GM18511 (cell line): ENCODE measurements around the gene ZNF618.

Source experiments
- ATAC-seq: cut with Tn5 transposase; IDR thresholded peaks from one replicate; pipeline ENCODE4 v1.9.1; 2021; ENCODE audit warnings: mild to moderate bottlenecking, moderate library complexity; ENCODE audit not compliant: unreplicated experiment

Gene ZNF618

DNA sequence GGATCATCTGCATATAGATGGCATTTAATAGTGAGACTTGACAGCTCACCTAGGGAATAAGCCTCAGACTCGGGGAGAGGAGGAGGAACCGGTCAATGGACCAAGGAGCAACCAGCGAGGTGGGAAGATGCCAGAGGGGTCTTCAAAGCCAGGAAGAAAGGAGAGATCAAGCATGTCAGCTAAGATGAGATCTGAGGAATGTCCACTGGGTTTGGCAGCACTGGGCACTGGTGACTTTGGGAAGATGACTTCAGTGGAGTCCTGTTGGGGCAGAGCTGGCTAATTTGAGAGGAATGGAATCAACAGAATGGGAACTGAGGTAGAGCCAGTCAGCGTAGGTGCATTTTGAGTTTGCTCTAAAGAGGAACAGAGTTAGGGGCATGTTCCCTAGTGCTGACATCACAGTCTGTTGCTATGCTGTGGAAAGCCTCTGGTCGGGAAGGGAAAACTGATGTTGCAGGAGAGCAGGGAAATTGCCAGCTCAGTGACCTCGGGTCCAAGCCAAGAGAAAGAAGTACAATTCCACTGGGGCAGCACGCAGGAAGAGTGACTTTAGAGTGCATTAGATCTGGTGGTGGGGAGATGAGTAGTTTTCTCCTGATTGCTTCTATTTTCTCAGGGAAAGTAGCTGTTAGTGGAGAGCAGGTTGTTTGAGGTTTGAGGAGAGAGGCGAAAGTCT, 56.9 kb downstream of the ZNF618 start:
- no peak for ATAC-seq

DNA sequence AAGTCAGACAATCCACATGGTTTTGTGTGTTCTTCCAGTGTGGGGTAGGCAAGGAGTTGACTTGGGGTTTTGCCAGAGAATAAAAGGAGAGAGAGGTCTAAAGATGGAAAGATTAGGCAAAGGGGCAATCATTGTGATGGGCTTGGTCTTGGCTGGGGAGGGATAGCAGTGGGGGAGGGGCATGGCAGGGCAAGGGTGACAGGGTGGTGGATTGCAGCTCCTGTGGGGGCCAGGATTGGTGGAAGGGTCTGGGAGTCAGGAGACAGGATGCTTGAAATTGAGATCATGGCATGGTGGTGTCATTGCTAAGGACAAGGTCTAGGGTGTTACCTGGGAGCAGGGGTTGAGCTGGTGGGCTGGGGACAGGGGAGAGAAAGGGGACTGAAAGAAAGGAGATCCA, 57.6 kb downstream of the ZNF618 start:
- no peak for ATAC-seq

DNA sequence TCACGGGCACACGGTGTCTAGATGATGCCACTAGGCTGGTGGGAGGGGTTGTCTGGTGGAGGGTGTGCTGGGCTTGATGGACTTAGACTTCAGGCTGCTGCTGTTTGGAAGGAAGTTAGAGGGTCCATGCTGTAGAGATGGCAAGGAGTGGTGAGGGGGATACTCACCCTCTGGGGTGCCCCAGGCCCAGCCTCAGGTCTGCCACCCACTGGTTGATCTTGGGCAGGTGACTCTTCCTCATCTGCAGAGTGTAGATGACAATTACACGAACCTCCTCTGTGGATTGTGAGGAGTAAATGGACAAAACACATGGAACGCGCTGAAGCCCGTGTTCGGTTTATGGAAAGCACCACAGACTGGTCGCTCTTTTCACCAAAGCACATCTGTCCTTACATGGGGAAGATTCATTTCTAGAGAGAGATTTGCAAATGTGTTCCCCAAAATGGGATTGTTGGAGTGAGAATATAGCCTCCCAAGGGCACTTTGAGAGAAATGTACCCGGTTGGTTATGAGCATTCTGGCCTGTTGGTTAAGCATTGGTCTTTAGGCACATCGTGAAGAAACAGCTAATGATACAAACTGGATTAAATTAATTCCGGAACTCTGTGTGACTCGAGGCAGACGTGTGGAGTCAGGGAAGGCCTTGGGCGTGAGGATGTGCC, 58.2 kb downstream of the ZNF618 start:
- no peak for ATAC-seq

DNA sequence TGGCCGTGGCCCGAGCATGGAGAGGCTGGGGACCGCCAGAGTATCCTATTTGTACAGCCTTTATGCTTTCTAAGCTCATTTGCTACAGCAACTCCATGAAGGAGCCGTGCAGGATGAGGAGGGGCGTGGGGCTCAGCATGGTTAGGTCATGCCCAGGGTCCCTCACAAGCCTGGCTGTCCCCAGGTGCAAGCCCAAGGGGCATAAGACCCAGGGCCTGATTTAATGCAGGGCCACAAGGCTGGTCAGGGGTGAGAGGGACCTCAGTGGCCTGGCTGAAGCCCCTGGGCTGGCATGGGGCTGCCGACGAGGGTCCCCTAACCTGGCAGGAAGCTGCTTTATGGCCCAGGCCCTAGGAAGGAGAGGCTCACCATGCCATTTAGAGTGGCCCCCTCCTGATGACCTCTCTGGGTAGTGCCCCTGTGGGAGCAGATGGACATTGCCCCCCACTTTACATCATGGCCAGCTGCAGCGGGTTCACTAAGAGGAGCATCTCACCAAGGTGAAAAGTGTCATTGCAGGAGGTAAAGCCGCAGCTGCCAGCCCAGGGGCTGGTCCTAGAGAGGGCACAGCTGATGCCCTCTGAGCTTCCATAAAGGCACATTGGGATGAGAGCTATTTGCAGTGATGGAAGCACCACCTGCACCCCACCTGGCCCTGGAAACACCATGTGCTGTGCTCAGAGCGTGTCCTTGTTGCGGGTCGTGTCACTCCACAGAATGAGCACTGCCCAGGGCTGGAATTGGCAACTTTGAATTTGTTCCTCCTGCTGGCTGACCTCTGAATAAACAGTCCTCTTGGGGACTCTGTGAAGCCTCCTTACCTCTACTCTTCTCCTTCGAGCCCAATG, 58.9 kb downstream of the ZNF618 start:
- ATAC-seq = no peak

DNA sequence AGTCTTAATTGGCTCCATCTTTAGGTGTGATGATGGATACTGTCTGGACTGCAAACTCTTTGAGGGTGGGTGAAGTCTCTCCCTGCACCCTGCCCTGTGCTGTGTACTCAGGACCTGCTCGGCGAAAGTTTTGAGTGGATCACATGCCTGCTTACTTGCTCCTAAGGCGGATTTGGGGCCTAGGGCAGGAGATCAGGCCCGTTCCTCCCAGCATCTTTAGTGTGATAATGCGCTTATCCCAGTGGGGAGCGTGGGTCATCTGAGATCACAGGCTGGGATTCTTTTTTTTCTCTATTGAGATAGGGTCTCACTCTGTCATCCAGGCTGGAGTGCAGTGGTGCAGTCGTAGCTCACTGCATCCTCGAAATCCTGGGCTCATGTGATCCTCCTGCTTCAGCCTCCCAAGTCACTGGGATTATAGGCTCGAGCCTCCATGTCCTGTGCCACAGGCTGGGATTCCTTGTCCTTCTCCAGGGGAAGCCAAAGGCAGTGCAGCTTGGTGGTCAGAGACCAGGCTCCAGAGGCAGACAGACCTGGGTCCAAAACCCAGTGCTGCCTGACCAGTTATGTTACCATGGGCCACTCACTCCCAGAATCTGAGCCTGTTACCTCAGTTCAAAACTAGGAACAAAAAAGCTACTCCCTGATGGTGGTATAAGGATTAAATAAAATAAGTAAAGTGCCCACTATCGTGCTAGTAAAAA, 59.7 kb downstream of the ZNF618 start:
- no peak for ATAC-seq

DNA sequence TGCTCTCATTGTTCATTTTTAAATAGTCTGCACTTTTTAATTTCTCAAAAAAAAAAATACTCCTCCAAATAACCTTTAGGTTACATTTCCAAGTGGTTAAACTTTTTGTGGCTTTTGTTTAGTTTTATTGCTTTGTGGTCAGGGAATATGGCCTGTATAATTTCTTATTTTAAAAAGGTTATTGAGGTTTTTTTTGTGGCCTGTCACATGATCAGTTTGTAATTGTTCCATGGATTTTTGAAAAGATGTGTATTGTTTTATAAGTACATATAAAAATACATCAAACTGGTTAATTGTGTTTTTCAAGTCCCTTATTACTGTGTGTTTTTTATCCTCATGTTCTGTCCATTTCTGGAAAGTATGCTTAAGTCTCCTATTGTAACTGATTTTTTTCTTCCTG, 64.0 kb downstream of the ZNF618 start:
- ATAC-seq = no peak

DNA sequence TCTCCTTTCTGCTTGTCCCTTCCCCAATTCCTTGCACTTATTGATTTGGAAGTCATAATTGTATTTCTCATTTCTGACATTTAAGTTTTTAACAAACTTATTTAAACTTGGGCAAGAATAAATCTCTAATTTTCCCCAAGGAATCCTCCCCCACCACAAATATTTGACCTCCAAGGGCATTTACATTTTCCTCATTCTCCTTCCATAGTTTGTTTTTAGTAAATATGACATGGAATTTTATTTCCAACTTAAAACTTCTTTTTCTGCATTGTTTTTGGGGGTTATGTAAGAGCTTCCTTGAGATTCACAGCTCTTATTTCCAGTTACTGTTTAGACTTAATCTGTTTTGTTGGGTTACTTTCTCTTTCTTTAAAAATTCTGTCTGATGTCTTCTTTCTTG, 64.9 kb downstream of the ZNF618 start:
- ATAC-seq = no peak

DNA sequence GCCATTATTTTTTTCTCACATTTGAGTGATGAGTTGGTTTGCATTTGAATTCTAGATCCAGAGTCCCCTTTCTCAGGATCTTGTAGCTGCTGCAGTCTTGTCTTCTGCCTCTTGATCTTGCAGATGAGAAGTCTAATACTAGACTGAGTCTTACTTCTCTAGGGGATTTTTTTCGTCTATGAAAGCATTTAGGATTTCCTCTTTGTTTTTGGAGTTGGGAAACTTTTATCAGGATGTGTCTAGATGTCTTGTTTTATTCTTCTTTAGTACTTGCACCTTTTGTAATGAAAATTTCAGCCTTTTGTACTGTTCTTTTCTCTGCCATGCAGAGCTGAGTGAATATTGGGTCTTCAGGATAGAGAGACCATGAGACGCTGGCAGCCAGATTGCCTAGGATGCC, 65.4 kb downstream of the ZNF618 start:
- no peak for ATAC-seq

DNA sequence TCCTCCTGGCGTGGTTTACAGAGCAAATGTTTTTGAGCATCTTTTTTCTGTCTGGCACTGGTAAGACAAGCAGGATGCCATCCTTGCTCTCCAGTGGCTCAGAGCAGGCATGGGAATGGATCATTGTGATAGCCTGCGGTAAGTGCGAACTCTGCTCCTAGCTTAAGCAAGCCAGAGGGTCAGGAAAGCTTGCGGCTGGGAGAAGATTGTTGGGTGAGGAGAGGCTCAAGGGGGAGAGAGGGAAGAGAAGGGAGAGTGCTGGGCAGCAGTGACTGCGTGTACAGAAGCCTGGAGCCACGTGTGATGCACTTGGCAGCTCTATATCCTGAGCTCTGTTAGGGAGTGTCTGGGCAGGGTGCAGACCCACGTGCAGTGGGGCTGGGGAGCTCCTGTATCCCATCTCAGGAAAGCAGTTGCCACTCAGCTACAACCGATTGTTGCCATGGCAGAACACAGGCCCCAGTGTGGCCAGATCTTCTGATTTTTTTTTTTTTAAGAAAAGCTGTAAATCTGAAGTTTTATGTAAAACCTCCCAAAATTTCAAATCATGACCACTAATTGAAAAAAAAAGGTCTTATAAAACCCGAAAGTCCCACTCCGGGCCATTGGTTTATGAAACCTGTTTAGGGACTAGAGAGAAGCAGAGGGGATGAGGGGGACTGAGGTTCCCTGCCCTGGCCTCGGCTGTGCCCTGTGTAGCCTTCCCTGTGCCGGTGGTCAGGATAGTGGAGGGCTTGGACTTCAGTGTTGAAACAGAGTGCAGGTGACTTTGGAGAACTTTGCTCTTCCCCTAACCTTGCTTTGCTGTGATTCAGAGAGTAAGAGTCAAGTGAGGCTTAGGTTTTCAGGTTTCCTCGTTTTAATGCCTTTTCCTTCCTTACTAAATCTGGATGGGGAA, 67.3 kb downstream of the ZNF618 start:
- ATAC-seq = no peak

DNA sequence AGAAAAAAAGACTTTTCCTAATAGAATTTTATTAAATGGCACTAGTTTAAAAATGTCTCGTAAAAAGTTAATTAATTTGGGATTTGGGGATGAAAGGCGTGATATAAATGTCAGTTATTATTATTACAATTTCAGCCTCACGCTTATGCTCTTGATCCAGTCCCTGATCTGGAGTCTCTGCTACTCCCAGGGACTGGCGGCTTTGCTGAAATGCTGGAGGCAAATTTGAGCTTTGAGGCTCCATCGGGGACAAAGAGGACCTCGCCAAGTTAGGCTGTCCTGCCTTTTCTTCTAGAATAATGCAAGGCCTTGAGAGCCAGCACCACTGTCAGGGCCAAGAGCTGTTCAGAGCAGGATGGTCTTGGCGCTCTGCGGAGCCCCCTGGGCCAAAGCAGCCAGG, 69.7 kb downstream of the ZNF618 start:
- ATAC-seq = no peak

DNA sequence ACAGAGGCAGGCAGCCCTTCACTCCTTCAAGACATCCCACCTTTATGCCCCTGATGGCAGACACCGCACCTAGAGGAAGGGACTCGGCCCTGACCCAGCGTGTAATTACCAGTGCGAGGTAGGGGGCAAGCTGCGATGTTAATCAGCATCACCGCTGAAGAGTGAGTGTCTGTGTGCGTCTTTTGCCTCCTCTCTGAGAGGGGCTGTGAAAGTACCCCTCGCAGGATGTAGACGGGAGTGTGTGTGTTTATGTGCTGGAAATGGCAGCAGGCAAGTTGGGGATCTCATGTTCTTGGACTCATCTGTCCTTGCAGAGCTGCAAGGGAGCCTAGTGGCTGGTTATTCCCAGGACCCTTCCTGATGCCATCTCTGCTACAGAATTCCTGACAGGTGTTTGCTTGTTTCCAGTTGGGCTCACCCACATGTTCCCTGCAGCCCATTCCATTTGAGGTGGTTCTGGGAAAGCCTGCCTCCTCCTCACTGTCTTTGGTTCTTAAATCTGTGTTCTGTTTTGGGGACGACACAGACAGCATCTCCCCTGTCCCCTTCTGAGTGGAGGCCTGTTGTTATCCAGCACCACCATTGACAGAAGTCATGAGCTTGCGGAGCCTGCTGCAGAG, 70.5 kb downstream of the ZNF618 start:
- no peak for ATAC-seq

DNA sequence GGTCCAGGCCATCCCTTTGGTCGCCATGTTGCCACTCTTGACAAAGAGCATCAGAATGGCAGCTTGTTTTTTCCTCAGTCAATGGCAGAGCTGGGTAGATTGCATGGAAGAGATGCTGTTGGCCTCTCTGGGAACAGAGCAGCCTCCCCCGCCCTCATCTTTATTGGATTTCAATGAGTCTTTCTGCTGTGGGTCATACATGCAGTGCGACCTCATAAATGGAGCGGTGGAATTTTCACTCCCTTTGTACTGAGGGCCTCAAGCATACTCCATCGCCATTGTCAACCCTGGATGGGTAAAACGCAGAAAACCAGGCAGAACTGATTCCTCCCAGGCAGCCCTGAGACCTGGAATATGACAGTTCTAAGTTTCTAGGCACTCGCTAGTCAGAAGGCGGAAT, 71.8 kb downstream of the ZNF618 start:
- no peak for ATAC-seq

DNA sequence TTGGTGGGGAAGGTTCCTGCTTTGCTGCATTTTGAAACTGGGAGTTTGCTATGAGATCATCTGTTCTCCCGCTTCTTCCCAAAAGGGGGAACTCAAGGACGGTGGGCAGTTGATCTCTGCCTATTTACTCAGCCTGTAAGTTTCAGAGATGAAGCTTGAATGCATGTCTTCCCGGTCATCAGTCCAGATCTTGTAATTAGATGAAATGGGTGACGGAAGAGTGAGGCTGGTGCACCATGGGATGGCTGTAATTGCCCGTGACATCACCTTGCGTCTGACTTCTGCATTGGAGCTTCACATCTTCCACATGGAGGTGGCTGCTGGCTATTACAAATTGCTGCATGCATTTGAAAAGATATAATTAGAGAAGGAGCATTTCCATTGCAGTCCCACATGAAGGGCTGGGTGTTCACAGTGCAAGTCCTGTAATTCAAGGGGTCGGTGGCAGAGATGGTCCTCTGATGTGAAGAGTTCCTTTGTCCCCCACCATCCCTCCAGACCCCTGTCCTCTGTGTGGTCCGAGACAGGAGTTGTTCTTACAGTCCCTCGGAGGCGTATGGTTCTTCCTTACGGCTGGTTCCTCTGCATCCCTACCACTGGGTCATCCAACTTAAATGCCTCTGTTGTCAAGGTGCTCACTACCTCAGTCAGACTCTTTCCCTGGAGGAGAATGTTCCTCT, 72.9 kb downstream of the ZNF618 start:
- ATAC-seq = no peak

DNA sequence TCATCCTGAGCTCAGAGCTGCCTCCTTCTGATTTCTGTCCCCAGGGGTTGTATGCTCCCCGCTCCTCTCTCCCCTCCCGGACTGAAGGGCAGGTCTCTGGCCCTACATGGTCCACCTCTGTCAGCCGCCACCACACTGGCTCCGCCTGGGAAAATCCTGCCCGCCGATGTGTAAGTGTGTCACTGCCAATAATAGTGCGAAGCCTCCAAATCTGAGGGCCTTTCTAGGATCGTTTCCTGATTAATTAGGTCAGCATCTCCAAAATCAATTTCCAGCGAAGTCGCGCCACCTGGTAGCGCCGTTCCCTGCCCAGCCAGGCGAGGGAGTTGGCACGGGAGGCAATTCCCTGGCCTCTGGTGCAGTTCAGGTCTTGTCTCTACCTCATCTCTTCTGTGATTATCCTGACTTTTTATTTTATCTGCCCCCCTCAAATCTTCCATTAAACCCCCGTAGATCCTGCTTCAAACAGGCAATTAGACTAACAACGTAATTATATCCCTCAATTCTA, 73.5 kb downstream of the ZNF618 start:
- no peak for ATAC-seq

DNA sequence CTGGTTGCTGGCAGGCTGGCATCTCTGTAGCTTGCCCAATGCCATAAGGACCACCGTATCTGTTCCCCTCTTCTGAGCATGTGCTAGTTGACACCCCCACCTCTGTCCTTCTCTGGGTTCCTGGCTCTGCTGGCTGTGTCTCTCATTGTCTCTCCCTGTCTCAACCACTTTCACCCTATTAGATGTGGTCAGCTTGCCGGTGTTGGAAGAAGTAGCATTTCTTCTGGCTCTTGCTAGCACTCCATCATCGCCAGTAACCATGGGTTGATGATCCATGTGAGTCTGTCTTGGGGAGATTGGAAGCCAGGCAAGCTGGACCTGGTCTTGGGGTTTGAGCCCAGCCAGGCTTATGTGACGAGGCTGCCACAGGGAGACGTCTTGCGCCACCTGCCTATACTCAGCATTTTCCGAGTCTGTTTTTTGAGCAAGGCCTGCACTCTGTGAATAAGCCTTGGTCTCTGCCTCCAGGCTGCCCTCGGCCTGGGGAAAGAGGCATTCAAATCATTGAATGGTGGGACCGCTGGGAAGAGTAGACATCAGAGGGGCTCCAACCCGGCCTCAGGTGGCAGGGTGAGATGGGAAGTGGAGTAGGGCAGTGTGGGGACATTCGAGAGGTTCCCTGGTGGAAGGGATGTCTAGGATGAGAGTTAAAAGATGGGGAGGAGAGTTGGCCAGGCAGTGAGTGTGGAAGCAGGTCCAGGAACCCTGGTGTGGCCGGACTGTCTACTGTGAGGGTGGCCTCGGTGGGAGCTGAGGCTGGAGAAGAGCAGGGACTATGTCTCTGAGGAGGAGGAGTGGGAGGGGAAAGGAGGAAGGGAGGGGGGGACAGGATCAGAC, 74.3 kb downstream of the ZNF618 start:
- no peak for ATAC-seq

DNA sequence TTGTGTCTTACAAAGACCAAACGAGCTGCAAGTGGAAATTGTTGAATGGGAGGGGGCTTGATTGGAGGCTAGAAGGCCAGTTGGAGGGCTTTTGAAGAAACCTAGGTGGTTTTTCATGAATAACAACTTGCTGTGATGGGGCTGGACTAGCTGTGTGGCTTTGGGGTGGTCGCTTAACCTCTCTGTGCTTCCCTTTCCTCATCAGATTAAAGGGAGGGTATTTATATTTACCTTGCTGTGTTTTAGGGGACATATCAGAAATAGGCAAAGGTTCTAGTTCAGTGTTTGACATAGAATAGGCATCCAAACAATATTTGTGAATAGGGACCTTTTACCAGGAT, 74.9 kb downstream of the ZNF618 start:
- ATAC-seq = no peak

DNA sequence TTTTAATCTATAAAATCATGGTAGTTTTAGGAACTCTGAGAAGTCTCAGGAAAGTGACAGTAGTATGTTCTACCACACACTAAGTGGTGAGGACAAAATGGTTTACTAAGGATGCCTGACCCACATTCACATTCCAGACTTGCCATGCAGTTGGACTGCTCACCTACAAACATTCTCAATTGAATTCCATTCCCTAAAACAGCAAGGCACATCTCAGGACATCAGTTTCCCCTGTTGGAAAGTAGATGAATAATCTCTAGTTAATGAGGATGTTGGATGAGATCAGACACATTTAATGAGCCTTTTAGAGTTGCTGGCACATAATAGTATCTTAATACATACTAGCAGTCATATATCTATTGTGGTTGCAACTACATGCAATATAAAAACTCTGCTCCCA, 76.6 kb downstream of the ZNF618 start:
- ATAC-seq = no peak

DNA sequence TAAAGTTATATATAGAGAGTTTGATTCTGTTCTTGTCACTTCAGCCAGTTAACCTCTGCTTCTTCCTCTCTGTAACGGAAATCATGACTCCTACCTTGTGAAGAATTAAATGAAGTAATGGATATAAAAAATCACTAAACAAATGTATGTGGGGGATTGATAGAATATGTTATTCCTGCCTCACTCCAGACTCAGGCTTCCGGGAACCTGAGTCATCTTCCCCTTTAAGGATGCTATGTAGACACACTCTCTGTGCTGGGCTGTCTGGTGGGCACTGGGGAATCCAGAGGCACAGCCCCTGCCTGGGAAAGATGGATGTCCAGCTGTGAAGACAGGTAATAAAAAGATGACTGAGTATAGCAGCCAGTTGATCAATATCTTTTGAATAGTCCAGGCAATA, 77.4 kb downstream of the ZNF618 start:
- no peak for ATAC-seq
